GM21526 (cell line): Measurements from ENCODE around the gene EPGN.

Experiments
- ATAC-seq: cut with Tn5 transposase; IDR thresholded peaks from one replicate; pipeline ENCODE4 v1.9.1; 2021; ENCODE audit warnings: moderate library complexity; ENCODE audit not compliant: unreplicated experiment, low FRiP score

The EPGN gene

GRCh38 chr4:74307170-74307569 lies 1.1 kb upstream of the EPGN start:
- no peak for ATAC-seq

- ATAC-seq = no peak
Measured at GRCh38 chr4:74309223-74309622, 953 bp downstream of the EPGN start.

- ATAC-seq = peak; percentile 56
Measured at GRCh38 chr4:74311696-74312313, 3.5 kb downstream of the EPGN start.

GRCh38 chr4:74314329-74314728 lies 6.1 kb downstream of the EPGN start:
- no peak for ATAC-seq

- ATAC-seq = no peak
Measured at GRCh38 chr4:74314944-74315343, 6.7 kb downstream of the EPGN start.

- ATAC-seq = no peak
Measured at GRCh38 chr4:74315376-74315775, 7.1 kb downstream of the EPGN start.

GRCh38 chr4:74316397-74316796 lies 8.1 kb downstream of the EPGN start:
- ATAC-seq = no peak

GRCh38 chr4:74317616-74318246 lies 9.5 kb downstream of the EPGN start:
- ATAC-seq = no peak

GRCh38 chr4:74318276-74318675 lies 10.0 kb downstream of the EPGN start:
- no peak for ATAC-seq

GRCh38 chr4:74319470-74319869 lies 11.2 kb downstream of the EPGN start:
- no peak for ATAC-seq

- peak; percentile 75 for ATAC-seq
Measured at GRCh38 chr4:74320559-74321118, 12.4 kb downstream of the EPGN start.

- ATAC-seq = no peak
Measured at GRCh38 chr4:74322301-74322700, 14.0 kb downstream of the EPGN start.

GRCh38 chr4:74323663-74324062 lies 15.4 kb downstream of the EPGN start:
- no peak for ATAC-seq

- ATAC-seq = no peak
Measured at GRCh38 chr4:74324262-74324661, 16.0 kb downstream of the EPGN start.

GRCh38 chr4:74325886-74326285 lies 17.6 kb downstream of the EPGN start:
- ATAC-seq = no peak

- no peak for ATAC-seq
Measured at GRCh38 chr4:74327762-74328161, 19.5 kb downstream of the EPGN start.

GRCh38 chr4:74328501-74328900 lies 20.2 kb downstream of the EPGN start:
- ATAC-seq = no peak

- ATAC-seq = no peak
Measured at GRCh38 chr4:74329307-74329706, 21.0 kb downstream of the EPGN start.

- no peak for ATAC-seq
Measured at GRCh38 chr4:74330295-74330750, 22.1 kb downstream of the EPGN start.

GRCh38 chr4:74331252-74331651 lies 23.0 kb downstream of the EPGN start:
- no peak for ATAC-seq

- ATAC-seq = no peak
Measured at GRCh38 chr4:74331944-74332343, 23.7 kb downstream of the EPGN start.

GRCh38 chr4:74334636-74335035 lies 26.4 kb downstream of the EPGN start:
- no peak for ATAC-seq
